Kidney glomerular epithelial cell (primary cell): Measurements from ENCODE around the gene MYO3B.
"Not testable (repeated sequence)": the region's sequence is repeated elsewhere in the genome, so short reads cannot be mapped to it uniquely, and the experiment has no call there.

Experiments used
- DNase-seq: peaks from one replicate; lab custom pipeline; 2025; lab: John Stamatoyannopoulos, UW

Gene MYO3B

GRCh38 chr2:170208967-170209366, 31.0 kb downstream of the MYO3B start:
- DNase-seq = no peak

GRCh38 chr2:170212625-170213280, 34.8 kb downstream of the MYO3B start:
- DNase-seq = no peak

GRCh38 chr2:170213281-170213625, 35.3 kb downstream of the MYO3B start:
- DNase-seq = not testable (repeated sequence)

GRCh38 chr2:170213651-170214050, 35.7 kb downstream of the MYO3B start:
- no peak for DNase-seq

GRCh38 chr2:170214309-170214948, 36.5 kb downstream of the MYO3B start:
- no peak for DNase-seq

DNA sequence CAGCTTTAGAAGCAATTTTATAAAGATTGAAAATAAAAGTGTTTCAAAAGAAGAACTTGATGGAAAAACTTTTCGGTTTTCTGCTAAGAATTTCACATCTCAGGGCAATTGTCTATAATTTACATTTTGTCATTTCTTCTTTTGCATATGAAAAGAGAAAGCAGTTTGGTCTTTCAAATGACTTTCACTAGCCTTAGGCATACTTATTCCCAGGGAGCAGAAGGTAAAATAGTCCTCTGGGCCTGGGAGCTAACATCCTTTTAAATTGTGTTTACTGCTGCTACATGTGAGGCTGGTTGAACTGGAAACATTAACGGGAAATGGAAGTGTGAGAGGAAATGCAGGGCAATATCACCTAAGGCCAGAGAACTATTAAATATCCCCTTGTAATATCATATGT, 37.1 kb downstream of the MYO3B start:
- no peak for DNase-seq

GRCh38 chr2:170216428-170216827, 38.5 kb downstream of the MYO3B start:
- no peak for DNase-seq

DNA sequence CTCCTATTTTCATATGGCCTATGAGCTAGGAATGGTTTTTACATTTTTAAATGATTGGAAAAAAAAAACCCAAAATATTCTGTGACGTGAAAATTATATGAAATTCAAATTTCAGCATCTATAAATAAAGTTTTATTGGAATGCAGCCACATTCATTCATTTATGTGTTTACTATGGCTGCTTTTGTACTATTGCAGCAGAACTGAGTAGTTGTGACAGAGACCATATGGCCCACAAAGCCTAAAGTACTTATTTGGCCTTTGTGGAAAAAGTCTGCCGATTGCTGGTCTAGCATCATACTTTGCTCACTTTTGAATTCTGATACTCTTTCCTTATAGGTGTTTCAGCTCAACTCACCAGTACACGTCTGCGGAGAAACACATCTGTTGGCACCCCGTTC, 39.0 kb downstream of the MYO3B start:
- DNase-seq = no peak

- no peak for DNase-seq
These were observed 39.9 kb downstream of the MYO3B start for GRCh38 chr2:170217778-170218251.

DNA sequence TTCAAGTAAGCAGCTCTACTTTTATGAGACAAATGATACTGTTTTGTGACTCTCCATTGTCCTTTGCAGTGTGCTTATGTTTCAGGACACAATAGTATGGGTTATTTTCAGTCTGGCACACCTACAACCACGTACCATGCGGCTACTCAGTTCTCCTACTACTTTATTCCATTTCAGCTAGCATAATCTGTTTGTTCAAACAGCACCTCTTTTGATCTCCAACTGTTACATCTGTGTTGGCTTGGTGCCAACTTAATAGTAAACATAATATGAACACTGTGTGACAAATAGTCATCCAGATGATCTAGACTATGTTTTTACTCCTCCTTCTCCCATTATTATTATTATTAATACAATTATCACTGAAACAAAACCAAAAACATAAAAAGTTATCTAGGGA, 40.5 kb downstream of the MYO3B start:
- DNase-seq = no peak

- DNase-seq = no peak
These were observed 41.0 kb downstream of the MYO3B start for GRCh38 chr2:170218931-170219330.

- DNase-seq = no peak
These were observed 43.7 kb downstream of the MYO3B start for GRCh38 chr2:170221317-170222288.

DNA sequence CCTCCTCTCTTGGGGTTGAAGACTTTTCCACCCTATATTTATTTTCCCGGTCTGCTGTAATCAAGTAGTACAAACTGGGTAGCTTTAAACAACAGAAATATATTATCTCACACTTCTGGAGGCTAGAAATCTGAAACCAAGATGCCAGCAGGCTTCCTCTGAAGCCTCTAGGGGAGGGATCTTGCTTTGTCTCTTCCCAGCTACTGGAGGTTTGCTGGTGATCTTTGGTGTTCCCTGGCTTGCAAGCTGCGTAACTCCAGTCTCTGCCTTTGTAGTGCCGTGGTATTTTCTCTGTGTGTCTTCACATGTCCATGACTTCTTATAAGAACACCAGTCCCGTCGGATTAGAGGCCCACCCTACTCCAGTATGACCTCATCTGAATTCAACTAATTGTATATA, 44.4 kb downstream of the MYO3B start:
- no peak for DNase-seq

GRCh38 chr2:170222842-170223241, 44.9 kb downstream of the MYO3B start:
- no peak for DNase-seq

GRCh38 chr2:170224692-170225294, 46.8 kb downstream of the MYO3B start:
- DNase-seq = no peak

DNA sequence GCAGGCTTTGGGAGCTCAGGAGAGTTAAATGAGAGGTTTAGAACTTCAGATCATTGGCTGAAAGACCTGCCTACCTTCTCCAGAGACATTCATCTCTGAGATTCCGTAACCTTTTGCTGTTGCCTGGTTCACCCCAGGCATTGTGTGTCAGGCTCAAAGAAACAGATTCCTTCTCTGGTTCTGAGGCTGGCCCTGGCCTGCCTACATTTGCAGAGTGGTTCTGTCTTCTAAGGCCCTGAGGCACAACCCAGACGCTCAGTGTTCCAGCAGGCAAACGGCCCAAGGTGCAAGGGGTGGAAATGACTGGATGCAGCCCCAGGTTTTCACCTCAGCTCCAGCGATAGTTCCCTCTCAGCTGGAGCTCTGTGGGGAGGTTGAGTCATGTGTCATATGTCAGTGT, 48.3 kb downstream of the MYO3B start:
- DNase-seq = no peak

DNA sequence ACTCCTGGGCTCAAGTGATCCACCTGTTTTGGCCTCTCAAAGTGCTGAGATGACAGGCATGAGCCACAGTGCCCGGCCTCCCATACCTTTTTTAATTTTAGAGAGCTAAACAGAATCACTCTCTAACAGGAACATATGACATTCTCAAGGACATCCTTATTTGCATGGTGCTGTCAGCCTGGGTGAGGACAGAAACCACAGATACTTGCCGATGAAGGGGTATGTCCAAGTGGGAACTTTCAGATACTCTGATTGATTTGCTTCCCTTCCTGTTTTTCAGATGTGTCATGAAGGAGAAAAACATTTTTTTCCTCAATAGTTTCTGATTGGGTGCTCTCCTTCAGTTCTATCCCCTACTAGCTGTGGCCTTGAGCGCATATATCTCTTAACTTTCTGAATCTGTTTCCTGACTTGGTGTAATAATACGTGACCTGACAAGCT, 49.6 kb downstream of the MYO3B start:
- DNase-seq = no peak

GRCh38 chr2:170227951-170228350, 50.0 kb downstream of the MYO3B start:
- DNase-seq = no peak

DNA sequence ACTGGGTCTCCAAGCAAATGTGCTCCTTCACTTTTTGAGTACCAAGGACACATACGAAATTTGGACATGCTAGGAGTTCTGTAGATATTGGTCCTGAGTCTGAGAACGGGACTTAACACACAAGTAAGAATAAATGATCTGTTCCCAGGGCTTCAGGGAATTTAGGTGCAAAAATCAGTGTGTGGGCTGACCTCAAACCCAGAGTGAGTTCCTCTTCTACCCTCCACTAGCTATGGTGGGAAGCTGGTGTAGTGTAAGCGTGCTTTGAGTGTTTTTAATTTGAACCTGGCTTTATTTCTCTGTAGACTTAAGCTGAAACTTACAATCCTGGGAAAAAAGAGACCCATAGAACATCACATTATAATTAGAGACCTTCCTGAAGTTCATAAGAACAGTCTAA, 50.5 kb downstream of the MYO3B start:
- no peak for DNase-seq

DNA sequence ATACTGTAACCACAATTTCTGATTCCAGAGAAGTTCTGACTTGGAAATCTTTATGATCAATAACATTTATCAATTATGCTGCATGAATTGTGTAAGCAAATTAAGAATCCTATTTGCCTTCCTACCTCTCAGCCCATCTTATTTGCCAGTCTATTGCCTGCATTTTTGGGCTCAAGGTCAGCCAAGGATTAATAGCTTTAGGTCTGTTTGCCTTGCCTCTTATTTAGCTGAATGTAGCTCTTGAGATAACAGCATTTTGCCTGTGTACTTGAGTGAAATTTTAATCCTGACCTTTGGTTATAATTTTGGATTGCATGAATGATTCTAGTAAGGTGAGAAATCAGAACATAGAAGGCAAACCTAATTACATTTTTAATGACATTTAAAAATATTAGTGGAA, 51.2 kb downstream of the MYO3B start:
- DNase-seq = no peak

DNA sequence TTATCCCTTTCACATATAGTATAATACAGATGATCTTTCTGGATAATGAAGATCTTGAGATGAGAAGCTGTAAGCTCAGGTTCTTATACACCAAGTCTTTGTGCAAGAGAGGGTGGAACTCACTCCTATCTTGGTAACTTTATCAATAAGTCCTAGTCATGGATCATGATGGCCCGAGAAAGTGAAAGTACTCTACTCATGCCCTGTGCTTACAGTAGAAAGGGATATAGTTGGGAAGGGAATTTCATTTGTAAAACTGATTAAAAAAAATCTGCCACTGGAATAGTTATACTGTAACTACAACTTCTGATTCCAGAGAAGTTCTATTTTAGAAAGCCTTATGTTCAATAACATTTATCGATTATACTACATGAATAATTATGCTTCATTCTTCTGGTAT, 51.8 kb downstream of the MYO3B start:
- no peak for DNase-seq
